HCT116 (cell line): ENCODE measurements around the gene PLAGL2. TPM values are rescaled to one million over a fixed set of nuclear protein-coding genes. Genes with fewer than 3 reads are reported as not detected.

Source experiments
- ATAC-seq: fragments of 200-7000 bp; cut with Tn5 transposase; 2 replicates; pipeline ENCODE4 v1.9.1; 2020; ENCODE audit warnings: mild to moderate bottlenecking, moderate library complexity
- BruUV-seq: library from RNA; stranded (reverse); fragments of 400-500 nt; replicated peaks from 2 replicates; lab custom pipeline; 2021; lab: Mats Ljungman, UMichigan
- CTCF ChIA-PET: fragments of 300-600 bp; sonication (Branson Sonifier 250); formaldehyde crosslinking; loops from one replicate; lab custom pipeline; 2021; ENCODE audit warnings: antibody characterized with exemption; lab: Charles Lee
- POLR2A ChIA-PET: fragments of 300-600, 350-600 bp; sonication (Branson Sonifier 250); formaldehyde crosslinking; loops from one replicate; lab custom pipeline; 2021; ENCODE audit warnings: antibody characterized with exemption; lab: Charles Lee
- RAD21 ChIA-PET, 2 experiments: fragments of 300-600 bp; sonication (Branson Sonifier 250); formaldehyde crosslinking; loops; one replicate each; lab custom pipeline; 2023; ENCODE audit warnings: low total read pairs in 2 of 2; ENCODE audit not compliant: uncharacterized antibody in 2 of 2, unreplicated experiment in 2 of 2, low non-redundant PET in 1 of 2; lab: Charles Lee
- DNase-seq: peaks from one replicate; pipeline ENCODE4 v3.0.0-alpha.2; 2010; ENCODE audit warnings: low read depth, low spot score
- H2AFZ ChIP-seq: fragments of 200-600 bp; shearing (Covaris generic), sonication (generic); 2 replicates; pipeline ENCODE4 v1.6.1; 2017; ENCODE audit warnings: low read depth, mixed run types, mixed read lengths, antibody characterized with exemption, low read length; ENCODE audit not compliant: poor library complexity, severe bottlenecking
- H3K27ac ChIP-seq: 2 replicates; pipeline ENCODE4 v1.5.1; 2012; ENCODE audit warnings: low read depth, low read length
- H3K27me3 ChIP-seq: fragments of 200-600 bp; sonication (generic); 2 replicates; pipeline ENCODE4 v1.6.1; 2016; ENCODE audit warnings: mixed run types, low read length, mixed read lengths; ENCODE audit not compliant: insufficient read depth
- H3K36me3 ChIP-seq, 2 experiments: fragments of 200-500 bp in 1 of 2; fragments of 200-600 bp in 1 of 2; sonication (Bioruptor generic) in 1 of 2; sonication (generic) in 1 of 2; 2 replicates each; pipeline versions ENCODE4 v1.5.1 to v1.6.1; 2014 to 2016; ENCODE audit warnings: low read length in 2 of 2, inconsistent platforms in 1 of 2, mixed read lengths in 1 of 2, mixed run types in 1 of 2; ENCODE audit not compliant: insufficient read depth in 2 of 2, control insufficient read depth in 1 of 2
- H3K4me1 ChIP-seq, 2 experiments: fragments of 200-600 bp in 1 of 2; sonication (generic) in 1 of 2; 2 replicates each; pipeline versions ENCODE4 v1.5.1 to v1.6.1; 2012 to 2017; ENCODE audit warnings: low read length in 2 of 2, inconsistent platforms in 1 of 2, mild to moderate bottlenecking in 1 of 2, mixed read lengths in 1 of 2, mixed run types in 1 of 2, moderate library complexity in 1 of 2; ENCODE audit not compliant: insufficient read depth in 2 of 2, control insufficient read depth in 1 of 2
- H3K4me2 ChIP-seq: fragments of 200-600 bp; sonication (generic); 2 replicates; pipeline ENCODE4 v1.6.1; 2017; ENCODE audit warnings: mixed run types, low read length, mixed read lengths
- H3K4me3 ChIP-seq, 2 experiments: fragments of 200-600 bp in 1 of 2; sonication (generic) in 1 of 2; replicated peaks in 1 of 2; 2 replicates each; pipeline ENCODE4 v1.5.1; 2011 to 2016; ENCODE audit warnings: low read length in 2 of 2, control low read depth in 1 of 2, low read depth in 1 of 2, mild to moderate bottlenecking in 1 of 2, mixed read lengths in 1 of 2, mixed run types in 1 of 2
- H3K79me2 ChIP-seq: fragments of 200-600 bp; sonication (generic); 2 replicates; pipeline ENCODE4 v1.6.1; 2017; ENCODE audit warnings: mild to moderate bottlenecking, mixed run types, low read length, moderate library complexity, mixed read lengths; ENCODE audit not compliant: insufficient read depth
- H3K9ac ChIP-seq: fragments of 200-600 bp; sonication (generic); 2 replicates; pipeline ENCODE4 v1.6.1; 2016; ENCODE audit warnings: low read length, mixed read lengths
- H3K9me2 ChIP-seq: fragments of 200-600 bp; sonication (generic), shearing (Covaris generic); 2 replicates; pipeline ENCODE4 v1.6.1; 2017; ENCODE audit warnings: mixed run types, mild to moderate bottlenecking, moderate library complexity; ENCODE audit not compliant: insufficient read depth
- H3K9me3 ChIP-seq, 2 experiments: fragments of 200-500 bp in 1 of 2; fragments of 200-600 bp in 1 of 2; sonication (Bioruptor generic) in 1 of 2; sonication (generic) in 1 of 2; 2 replicates each; pipeline ENCODE4 v1.6.1; 2014 to 2017; ENCODE audit warnings: low read length in 2 of 2, mixed read lengths in 2 of 2, inconsistent platforms in 1 of 2, low read depth in 1 of 2, mild to moderate bottlenecking in 1 of 2, mixed run types in 1 of 2, moderate library complexity in 1 of 2; ENCODE audit not compliant: control insufficient read depth in 1 of 2, insufficient read depth in 1 of 2
- H4K20me1 ChIP-seq: fragments of 200-600 bp; sonication (generic), shearing (Covaris generic); 2 replicates; pipeline ENCODE4 v1.6.1; 2017; ENCODE audit warnings: mixed run types, mild to moderate bottlenecking, moderate library complexity; ENCODE audit not compliant: insufficient read depth
- ATF3 ChIP-seq: IDR thresholded peaks from 2 replicates; pipeline ENCODE4 v1.6.1; 2012
- CEBPB ChIP-seq: IDR thresholded peaks from 2 replicates; pipeline ENCODE4 v1.6.1; 2012; ENCODE audit warnings: low read depth
- CTCF ChIP-seq, 3 experiments: fragments of 200-600 bp in 1 of 3; sonication (generic) in 1 of 3; IDR thresholded peaks in 2 of 3; conservative IDR thresholded peaks in 1 of 3; 2 replicates each; pipeline ENCODE4 v1.5.1; 2012 to 2017; ENCODE audit warnings: low read depth in 2 of 3, low read length in 2 of 3, antibody characterized with exemption in 1 of 3, borderline replicate concordance in 1 of 3, control low read depth in 1 of 3, mild to moderate bottlenecking in 1 of 3, mixed read lengths in 1 of 3, mixed run types in 1 of 3, moderate library complexity in 1 of 3; ENCODE audit not compliant: insufficient read depth in 1 of 3
- EGR1 ChIP-seq: IDR thresholded peaks from 2 replicates; pipeline ENCODE4 v1.6.1; 2012; ENCODE audit warnings: low read depth
- EZH2 ChIP-seq: fragments of 200-600 bp; sonication (generic); IDR thresholded peaks from 2 replicates; pipeline ENCODE4 v1.6.1; 2017; ENCODE audit warnings: antibody characterized with exemption, mixed run types
- EZH2phosphoT487 ChIP-seq: fragments of 200-600 bp; IDR thresholded peaks from 2 replicates; pipeline ENCODE4 v1.6.1; 2018; ENCODE audit warnings: antibody characterized with exemption, borderline replicate concordance
- JUND ChIP-seq: IDR thresholded peaks from 2 replicates; pipeline ENCODE4 v1.6.1; 2012
- POLR2AphosphoS5 ChIP-seq: IDR thresholded peaks from 2 replicates; pipeline ENCODE4 v1.6.1; 2011; ENCODE audit warnings: mild to moderate bottlenecking, low read depth, low read length, moderate library complexity
- SIN3A ChIP-seq: IDR thresholded peaks from 2 replicates; pipeline ENCODE4 v1.6.1; 2012; ENCODE audit warnings: low read depth
- SP1 ChIP-seq: IDR thresholded peaks from 2 replicates; pipeline ENCODE4 v1.6.1; 2012; ENCODE audit warnings: low read depth
- SRF ChIP-seq: IDR thresholded peaks from 2 replicates; pipeline ENCODE4 v1.6.1; 2012; ENCODE audit warnings: low read depth
- TCF7L2 ChIP-seq: IDR thresholded peaks from 2 replicates; pipeline ENCODE4 v1.7.0; 2011; ENCODE audit warnings: borderline replicate concordance, inconsistent platforms; ENCODE audit not compliant: insufficient read depth, insufficient read length; ENCODE audit errors: extremely low read depth
- YY1 ChIP-seq: IDR thresholded peaks from 2 replicates; pipeline ENCODE4 v1.6.1; 2011; ENCODE audit warnings: low read length, low read depth, moderate library complexity, mild to moderate bottlenecking; ENCODE audit not compliant: insufficient replicate concordance; ENCODE audit errors: extremely low read depth
- ZBTB33 ChIP-seq: IDR thresholded peaks from 2 replicates; pipeline ENCODE4 v1.6.1; 2011; ENCODE audit warnings: mild to moderate bottlenecking, low read length, moderate library complexity; ENCODE audit not compliant: insufficient replicate concordance; ENCODE audit errors: extremely low read depth
- ZNF274 ChIP-seq: fragments of 200-500 bp; sonication (Bioruptor generic); IDR thresholded peaks from 2 replicates; pipeline ENCODE4 v1.6.1; 2014; ENCODE audit warnings: mild to moderate bottlenecking, low read depth, low read length, inconsistent platforms
- intact Hi-C: fragments of 100-400 bp; cut with micrococcal nuclease; formaldehyde crosslinking; loops from 2 replicates; pipeline ENCODE4 v1.10.0; 2022
- total RNA-seq: library from RNA; stranded (reverse); gene quantifications from one replicate; pipeline ENCODE4 v1.2.1, GENCODE V29; 2021; ENCODE audit not compliant: unreplicated experiment
- TF ChIP-seq, protein P1 (sequence below): IDR thresholded peaks from 2 replicates; pipeline ENCODE4 v1.6.1; 2012; ENCODE audit warnings: low read depth

The PLAGL2 gene
- total RNA-seq, 1 experiment from 2014 or later: 18.3 TPM

DNA sequence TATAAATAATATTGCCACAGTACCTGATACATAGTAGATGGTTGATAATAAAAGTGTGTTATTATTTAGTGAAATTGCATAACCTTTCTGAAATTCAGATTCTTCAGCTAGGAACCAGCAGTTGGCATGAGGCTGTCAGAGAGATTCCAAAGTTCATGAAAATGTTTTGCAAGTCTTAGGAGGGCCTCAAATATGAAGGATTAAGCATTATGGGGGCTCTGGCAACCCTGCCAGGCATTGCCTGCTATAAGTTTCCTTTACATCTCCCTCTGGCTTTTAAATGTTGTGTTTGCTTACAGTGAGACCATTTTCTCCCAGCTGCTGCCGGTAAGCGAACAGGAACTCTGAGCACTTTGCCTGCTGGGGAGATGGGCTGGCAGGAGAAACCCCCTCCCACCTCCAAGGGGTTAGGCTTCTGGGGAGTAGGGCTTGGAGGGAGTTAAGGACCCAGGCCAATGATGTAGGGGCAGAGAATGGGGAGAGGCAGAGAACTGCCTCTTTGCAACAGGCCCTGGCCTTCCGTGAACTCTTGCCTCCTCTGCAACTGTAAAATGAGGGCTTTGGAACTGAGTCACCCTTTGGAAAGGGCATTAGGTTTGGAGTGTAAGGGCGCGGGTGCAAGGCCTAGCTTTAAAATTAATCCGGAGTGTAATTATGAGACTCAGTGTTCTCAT is 36.7 kb upstream of the PLAGL2 start:
- Histone ChIP-seq H2AFZ (no peak overlapping the region), H3K4me3 (no peak overlapping the region), H3K79me2 (no peaks in the 10 kb centered on the region), H4K20me1 (no peaks in the 10 kb centered on the region), H3K27me3 (no peaks in the 10 kb centered on the region), H3K36me3 (no peaks in the 10 kb centered on the region), H3K4me2 (peak overlapping the region; percentile 41), H3K9me3 (no peaks in the 10 kb centered on the region), H3K9ac (no peak overlapping the region), H3K4me1 (peaks cover 6 to 15% of the 10 kb centered on the region in 2 experiments; a peak in 3 of 4 replicates), H3K9me2 (no peaks in the 10 kb centered on the region), H3K27ac (no peak overlapping the region)
- ChIA-PET RAD21 (interaction anchor here in 1 of 2 experiments (0.6 kb wide), 1 partner anchor 433 kb away, joined by 4 read pairs; no protein-coding TSS in a partner anchor), CTCF (no interaction called here), POLR2A (interaction anchor here (0.6 kb wide), 1 partner anchor 81 kb away, joined by 5 read pairs; no protein-coding TSS in a partner anchor)
- no TSS peak for BruUV-seq
- DNase-seq (no peak), ATAC-seq (no peak)
- TF ChIP-seq ATF3: no peak
- TF ChIP-seq CTCF (IDR thresholded peaks at IDR 0.05 in 2 of 3, conservative IDR thresholded peaks at IDR 0.05 in 1 of 3; ENCODE audit: borderline replicate concordance in 1 of 3, insufficient read depth in 1 of 3, low read depth in 2 of 3, low read length in 2 of 3): no peak
- no peak for TF ChIP-seq TCF7L2
- no peak for TF ChIP-seq EZH2
- TF ChIP-seq SRF: no peak
- TF ChIP-seq POLR2AphosphoS5: no peak
- no peak for TF ChIP-seq SP1
- no peak for TF ChIP-seq EZH2phosphoT487
- TF ChIP-seq, protein P1, sequence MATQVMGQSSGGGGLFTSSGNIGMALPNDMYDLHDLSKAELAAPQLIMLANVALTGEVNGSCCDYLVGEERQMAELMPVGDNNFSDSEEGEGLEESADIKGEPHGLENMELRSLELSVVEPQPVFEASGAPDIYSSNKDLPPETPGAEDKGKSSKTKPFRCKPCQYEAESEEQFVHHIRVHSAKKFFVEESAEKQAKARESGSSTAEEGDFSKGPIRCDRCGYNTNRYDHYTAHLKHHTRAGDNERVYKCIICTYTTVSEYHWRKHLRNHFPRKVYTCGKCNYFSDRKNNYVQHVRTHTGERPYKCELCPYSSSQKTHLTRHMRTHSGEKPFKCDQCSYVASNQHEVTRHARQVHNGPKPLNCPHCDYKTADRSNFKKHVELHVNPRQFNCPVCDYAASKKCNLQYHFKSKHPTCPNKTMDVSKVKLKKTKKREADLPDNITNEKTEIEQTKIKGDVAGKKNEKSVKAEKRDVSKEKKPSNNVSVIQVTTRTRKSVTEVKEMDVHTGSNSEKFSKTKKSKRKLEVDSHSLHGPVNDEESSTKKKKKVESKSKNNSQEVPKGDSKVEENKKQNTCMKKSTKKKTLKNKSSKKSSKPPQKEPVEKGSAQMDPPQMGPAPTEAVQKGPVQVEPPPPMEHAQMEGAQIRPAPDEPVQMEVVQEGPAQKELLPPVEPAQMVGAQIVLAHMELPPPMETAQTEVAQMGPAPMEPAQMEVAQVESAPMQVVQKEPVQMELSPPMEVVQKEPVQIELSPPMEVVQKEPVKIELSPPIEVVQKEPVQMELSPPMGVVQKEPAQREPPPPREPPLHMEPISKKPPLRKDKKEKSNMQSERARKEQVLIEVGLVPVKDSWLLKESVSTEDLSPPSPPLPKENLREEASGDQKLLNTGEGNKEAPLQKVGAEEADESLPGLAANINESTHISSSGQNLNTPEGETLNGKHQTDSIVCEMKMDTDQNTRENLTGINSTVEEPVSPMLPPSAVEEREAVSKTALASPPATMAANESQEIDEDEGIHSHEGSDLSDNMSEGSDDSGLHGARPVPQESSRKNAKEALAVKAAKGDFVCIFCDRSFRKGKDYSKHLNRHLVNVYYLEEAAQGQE: no peak
- TF ChIP-seq SIN3A: no peak
- no peak for TF ChIP-seq CEBPB
- TF ChIP-seq YY1: no peak
- TF ChIP-seq ZNF274: no peak
- no peak for TF ChIP-seq EGR1
- TF ChIP-seq ZBTB33: no peak
- TF ChIP-seq JUND: no peak
- intact Hi-C loops: no loop called here
